ENCODE measurements around the gene PSMB10.
A peak's percentile ranks its signal among the peaks of the same experiment; 100 is the strongest.

Gene PSMB10

DNA sequence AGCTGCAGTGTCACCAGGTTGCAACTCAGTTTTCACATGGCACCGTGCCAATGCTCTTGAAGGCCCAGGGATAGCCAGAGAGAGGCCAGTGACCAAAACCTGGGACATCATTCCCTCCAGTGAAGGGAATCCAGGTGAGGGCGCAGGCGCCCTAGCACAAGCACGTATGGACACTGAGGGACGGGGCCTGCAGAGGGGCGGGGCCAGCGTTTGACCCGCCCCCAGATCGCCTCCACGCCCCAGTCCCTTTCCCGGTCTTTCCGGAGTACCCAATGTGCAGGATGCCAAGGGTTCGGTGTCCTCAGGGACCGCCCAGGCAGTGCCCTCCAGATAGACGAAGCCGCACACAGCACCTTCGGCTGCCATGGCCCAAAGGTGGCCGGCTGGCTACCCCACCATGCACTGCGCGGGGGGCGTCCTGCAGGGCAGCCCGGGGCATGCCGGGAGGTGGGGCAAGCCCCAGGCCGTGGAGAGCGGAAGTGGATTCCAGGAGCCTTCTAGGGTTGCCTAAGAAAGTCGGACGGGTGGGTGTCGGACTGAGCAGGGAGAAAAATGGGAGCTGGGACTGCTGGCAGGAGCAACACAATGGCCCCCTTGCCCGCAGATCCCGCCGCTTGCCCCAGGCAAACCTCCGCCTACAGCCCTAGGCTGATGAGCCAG is 27.1 kb upstream of the PSMB10 start:
- DNase-seq = no peak

DNA sequence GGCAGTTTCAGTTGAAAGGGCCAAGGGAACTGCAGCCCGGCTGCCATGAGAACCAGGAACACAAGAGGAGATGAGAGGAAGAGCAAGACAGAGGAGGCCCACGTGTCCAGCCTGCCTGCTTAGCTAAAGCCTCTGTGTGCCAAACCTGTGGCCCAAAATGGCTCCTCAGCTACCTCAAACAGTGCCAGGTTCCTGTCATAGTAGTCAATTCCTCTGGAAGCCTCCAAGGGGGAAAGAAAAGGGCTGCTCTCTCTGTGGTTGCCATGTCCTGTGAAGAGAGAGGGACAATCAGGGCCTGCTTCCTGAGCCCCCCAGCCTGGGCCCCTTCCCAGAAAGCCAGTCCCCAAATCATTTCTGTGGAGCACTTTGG is 26.6 kb upstream of the PSMB10 start:
- DNase-seq = no peak

DNA sequence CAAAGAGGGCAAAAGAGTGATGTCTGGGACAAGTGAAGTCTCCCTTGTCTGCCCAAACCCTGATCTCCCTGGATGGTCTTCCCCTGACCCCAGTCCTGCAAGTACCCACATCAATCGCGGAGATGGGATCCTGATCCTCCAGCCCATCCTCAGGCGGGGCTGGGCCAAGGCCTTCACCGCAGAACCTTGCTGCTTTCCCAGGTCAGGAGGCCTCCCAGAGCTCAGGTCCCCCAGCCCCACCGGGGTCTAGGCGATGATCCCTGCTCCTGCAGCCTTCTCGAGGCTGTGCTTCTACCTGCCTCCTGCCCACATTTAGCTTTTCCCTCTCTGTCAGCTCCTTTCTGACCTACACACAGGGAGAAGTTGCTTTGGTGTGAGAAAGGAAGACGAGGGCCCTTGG is 25.5 kb upstream of the PSMB10 start:
- no peak for DNase-seq

DNA sequence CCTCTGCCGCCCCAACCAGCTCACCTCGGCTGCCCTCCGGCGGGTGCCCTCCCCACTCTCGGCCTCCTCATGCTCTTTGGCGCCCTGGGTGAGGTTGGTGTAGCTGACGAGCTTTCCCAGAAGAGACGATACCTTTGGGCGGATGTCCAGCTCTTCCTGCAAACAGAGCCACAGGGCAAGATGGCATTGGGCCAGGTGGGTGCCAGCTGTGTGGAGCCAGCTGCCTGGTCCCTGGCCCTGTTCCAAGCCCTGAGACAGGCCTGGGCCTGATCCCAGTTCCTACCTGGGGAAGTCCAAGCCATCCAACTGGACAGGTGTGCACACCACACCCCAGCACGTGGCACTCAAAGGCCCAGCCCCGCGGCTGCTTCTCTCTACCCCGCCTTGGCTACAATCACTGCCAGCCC is 24.9 kb upstream of the PSMB10 start:
- DNase-seq = no peak

DNA sequence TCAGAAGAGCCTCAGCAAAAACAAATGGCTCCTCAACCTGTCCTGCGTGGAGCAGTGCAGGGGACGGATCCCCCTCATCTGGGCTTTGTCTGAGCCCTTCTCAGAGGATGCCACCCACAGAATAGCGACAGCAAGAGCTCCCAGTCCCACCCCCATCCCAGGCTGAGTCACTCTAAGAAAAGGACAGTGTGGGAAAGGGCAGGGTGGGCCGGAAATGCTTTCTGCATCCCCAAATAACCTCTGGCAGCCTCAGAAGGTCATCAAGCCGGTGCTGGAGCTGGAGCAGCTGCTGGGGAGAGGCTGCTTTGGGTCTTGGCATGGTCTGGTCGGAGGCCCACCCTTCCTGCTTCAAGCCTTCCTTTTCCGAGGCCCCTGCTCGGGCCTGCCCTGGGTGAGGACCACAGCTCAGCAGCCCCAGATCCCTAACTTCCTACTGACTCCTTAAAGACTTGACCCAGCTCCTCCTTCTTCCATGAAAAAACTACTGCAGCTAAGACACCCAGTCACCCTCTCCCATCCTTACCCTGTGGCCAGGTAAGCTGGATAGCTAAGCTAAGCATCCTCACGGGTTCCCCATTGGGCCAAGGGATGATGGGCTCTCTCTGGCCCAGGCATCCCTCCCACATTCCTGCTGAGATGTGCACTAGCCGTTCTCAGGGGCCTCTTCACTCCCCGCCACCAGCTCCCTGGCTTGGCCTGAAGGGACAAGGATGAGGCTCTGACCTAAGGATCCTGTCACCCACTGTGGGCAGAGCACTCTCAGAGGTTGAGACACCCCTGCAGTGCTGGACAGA is 23.1 kb upstream of the PSMB10 start:
- no peak for DNase-seq

DNA sequence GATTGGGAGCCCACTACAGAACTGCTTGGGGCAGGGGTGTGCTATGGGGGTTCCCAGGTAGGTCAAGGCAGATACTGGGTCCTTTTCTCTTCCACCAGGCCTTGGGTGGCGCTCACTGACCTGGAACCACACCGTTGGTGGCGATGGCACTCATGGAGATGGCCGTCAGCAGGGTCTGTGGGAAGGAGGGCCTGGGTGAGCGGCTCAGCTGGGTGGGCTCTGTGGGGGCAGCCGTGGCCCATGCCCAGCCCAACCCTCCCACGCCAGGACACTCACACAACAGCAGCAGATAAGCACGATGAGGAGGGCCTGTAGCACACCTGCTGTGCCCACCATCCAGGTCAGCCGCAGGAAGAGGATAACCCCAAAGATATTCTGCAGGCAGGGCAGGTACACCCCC is 21.0 kb upstream of the PSMB10 start:
- DNase-seq = no peak

DNA sequence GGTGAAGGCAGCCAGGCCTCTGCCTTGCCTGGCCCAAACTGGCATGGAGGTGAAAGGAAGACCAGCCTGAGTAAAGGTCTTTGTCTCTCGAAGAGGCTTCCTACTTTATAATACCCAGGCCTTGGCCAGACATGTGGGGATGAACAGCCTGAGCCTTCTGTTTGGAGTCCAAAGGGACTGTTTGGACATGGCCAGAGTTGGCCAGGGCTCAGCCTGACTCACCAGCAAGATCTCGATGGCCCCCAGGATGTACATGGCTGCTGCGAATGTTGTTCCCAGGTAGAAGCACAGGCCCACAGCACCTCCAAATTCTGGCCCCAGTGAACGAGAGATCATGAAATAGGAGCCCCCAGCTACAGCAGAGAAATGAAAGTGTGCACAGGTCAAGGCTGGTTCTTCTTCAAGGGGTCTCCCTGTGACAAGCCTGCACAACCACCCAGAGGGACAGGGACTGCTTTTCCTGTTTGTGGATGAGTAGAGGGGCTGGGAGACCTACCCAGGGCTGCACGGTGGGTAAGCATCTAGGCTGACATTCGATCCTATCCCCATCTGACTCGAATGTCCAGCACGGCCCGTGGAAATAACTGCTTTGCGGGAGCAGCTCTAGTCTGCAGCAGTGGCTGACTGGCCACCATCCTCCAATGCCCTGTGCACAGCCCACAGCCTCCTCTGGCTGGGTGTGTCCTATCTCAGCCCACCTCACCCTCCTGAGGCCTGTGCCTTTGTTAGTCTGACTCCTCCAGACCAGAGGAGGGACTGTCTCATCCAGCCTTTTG is 18.0 kb upstream of the PSMB10 start:
- no peak for DNase-seq

DNA sequence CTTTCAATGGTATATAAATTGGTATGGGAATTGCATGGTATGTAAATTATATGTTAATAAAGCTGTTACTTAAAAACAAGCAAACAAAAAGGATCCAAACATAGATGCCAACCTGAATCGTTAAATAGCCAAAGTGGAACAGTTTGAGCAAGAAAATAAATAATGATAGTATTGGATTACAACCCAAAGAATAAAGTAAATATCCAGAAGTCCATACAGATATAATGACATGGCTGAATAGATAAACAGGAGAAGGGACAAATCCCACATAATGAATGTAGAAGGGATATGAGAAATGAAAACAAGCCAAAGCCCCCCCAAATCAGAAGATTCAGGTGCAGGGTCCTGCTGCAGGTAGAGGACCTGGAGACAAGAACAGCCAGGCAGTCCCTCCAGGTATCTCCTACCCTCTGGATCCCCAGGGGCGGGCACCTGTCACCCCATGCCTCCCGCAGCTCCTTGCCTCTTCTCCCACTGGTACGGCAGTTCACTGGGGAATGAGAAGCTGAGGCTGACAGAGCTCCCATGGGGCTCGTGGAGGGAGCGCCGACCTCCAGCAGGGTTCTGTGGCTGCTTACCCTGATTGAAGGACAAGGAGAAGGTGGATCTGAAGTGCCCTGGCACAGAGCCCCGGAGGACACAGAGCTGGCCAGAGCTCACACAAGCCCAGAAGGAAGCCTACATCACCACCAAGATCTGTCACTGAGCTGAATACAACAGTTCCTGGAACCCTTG is 17.2 kb upstream of the PSMB10 start:
- no peak for DNase-seq

DNA sequence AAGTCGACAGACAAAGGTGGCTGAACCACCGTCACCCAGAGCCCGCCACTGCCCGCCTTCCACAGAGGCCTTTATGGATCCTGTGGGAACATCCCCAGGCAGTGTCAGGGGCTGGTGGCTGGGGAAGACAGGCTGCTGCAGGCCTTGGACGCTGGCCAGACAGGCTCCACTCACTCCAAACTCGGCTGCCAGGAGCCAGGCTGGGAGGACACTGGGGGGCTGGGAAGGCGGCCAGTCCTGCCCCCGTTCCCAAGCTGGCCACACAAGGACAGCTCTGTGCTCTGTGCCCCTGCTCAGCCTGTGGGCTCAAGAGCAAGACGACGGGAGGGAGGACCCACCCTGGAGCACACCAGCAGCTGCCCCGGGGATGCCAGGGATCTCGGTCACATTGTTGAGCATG is 14.8 kb upstream of the PSMB10 start:
- no peak for DNase-seq

DNA sequence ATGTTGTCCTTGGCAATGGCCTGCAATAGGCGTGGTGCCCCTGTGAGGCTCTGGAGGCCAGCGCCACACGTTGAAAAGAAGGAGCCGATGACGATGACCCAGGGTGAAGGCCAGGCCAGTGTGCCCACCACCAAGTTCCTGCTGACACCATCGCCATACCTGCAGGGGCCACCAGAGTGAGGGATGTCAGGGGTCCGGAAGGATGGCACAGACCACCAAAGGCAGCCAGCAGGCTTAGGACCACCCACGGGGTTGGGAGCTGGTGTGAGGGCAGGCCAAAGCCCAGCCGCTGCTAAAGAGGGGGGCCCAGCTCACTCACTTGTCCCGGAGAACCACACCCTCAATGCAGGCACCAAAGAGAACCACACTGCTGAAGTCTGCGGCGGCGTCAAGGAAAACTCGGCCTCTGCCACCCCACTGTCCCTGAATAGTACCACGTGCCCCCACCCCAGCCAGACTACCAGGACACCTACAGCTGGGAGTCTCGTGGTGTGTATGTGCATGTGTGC is 13.7 kb upstream of the PSMB10 start:
- DNase-seq = no peak

DNA sequence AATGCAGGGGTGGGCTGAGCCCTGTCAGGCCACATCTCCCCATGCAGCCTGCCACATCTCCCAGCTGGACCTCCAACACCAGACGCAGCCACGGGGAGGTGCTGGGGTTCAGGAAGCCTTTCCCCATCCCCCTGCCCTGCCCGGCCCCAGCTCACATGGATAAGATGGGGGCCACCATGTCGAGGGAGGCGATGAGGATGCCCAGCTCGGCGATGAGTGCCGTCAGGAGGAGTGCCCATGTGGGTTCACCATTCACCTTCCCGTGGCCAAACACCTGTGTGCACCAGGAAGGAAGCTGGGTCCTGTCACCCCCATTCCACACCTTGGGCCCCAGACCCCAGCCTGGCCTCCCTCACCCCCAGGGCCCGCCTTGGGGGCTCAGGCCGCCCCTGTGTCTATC is 13.0 kb upstream of the PSMB10 start:
- DNase-seq = no peak

DNA sequence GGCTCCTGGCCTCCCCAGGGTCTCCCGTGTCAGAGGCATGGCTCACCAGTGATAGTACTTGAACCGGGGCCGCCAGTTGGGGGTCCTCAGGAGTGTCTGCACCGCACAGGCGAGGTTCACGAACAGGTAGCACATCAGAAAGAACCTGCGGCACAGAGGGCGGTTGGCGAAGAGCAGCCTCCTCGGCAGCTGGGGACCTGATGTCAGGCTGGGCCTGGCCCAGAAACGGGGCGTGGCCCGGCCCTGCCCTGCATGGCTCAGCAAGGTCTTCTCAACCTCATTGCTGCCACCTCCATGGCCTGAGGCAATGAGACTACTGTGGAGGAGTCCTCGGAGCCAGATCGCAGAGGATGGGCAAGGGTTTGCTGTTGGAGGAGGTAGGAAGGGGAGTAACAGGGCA is 11.4 kb upstream of the PSMB10 start:
- no peak for DNase-seq

DNA sequence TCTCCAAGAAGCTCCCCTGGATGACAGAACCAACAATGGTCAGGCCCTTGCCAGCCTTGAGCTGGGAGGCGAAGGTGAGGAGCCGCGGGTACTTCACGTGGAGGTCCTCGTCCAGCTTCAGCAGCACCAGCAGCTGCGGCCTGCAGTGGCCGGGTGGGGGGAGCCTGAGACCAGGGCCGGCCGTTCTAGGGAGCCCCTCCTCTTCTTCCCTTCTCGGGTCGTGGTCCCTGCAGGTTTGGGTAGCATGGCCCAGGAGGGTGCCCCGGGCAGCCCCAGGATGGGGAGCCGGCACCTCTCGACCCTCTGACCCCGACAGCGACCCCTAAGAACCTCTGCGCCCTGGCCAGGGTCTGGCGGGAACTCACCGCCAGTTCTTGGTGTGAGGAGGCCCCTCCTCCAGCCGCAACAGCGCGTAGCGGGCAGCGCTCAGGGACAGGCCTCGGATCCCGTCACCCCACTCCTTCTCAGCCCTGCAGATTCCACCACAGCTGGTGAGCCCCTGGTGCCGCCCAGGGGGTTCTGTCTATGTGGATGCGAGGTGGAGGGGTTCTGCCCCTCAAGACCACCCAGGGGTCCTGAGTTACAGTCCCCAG is 10.4 kb upstream of the PSMB10 start:
- no peak for DNase-seq

DNA sequence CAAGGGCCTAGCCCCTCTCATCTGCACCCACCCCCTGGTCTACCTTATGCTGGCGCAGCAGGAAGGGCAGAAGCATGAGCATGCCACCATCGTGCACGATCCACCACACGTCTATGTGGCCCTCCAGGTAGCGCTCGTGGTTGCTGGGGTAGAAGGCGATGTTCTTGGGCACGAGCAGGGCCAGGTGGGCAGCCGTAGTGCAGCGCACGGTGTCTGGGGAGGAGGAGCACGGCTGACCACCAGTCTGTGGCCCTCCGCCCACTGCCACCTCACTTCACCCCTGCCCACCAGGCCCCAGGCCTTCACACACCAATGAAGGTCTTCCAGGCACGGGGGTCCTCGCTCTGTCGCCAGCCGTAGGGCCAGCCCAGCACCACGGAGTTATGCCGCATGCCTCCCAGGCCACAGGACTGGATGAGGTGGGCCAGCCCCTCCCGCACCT is 9.5 kb upstream of the PSMB10 start:
- no peak for DNase-seq

DNA sequence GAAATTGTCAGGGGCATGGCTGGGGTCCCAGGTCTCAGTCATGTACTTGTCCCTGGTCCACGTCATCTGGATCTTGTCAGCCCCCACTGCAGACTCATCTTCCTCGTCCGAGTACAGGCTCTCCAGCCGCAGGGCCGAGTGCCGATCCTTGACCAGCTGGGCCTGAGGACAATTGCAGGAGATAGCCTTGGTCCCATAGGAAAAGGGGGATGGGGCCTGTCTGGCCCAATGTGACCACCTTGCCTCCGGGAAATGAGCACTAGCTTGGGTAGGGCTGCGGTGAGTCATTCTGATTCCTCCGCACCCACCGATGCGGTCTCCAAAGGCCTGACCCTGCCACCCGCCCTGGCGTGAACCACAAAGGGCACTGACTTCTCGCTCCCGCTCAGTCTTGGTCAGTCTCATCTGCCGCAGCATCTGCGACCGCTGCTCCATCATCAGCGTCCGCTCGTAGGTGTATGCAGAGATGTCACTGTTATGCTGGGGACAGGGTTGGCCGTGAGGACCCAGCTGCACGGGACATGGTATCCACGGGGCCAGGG is 8.8 kb upstream of the PSMB10 start:
- DNase-seq = no peak

DNA sequence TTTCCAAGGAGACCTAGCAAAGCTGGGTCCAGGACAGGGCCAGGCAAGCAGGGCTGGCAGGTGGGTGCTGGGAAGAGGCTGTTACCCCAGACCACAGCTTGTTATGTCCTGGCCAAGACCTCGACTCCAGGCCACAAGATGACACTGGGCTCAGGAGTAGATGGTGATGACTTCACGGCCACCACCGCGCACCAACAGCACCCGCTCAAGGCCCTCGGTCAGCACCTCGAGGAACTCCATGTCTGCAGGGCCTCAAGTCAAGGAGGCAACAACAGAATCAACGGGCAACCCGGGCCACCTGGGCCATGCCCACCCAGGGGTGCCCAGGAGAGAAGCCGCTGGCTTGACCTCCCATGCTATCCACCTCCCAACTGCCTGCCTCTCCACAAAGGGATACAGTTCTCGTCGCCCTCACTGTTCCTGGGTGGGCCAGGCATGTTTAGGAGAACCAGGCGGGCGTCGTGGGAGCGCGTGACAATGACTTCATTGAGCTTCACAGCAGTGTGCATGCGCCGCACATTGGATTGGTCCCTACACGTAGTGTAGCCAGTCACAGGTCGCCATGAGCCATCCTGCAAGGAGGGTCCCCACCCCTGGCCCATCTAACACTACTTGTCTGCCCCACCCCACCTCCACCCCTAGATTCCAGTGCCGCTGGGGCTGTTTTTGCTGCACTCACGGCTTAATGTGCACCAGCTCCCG is 8.2 kb upstream of the PSMB10 start:
- no peak for DNase-seq

DNA sequence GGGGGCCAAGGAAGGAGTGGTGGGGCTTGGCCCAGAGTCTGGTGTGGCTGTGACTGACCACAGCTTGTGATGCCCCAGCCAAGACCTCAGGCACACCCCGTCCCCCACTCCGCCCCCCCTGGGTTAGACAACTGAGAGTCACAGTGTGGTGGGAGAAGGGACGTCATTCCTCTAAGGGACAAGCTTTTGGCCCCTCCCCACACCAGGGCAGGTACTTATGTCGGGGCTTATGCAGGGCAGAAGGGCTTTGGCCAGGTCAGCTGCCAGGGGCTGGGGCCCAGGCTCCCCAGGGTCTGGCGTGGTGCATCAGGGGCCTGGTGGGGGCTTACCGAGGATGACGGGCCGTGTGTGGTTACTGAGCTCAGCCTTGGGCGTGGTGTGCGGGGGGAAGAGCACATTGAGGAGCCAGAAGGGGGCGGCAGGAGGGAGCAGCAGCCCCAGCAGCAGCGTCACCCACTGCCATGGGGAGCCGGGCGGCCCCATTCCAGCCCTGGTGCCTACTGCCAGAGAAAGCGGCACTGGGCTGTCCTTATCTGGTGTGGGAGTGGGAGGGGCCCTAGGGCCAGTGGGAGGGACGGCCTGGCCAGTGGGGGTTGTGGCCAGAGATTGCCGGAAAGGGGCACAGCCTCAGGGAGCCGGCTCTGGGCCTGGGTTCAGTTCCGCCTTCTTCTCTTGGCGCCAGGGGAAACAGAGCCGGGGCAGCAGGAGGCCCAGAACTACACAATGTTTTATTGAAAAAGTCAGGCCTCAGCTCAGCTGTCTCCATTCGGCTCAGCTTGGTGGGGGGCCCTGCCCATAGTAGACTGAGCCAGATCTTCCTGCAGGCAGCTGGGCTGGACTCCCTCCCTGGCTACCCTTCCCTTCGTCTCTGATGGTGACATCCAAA is 7.2 kb upstream of the PSMB10 start, which contains the start of gene LCAT:
TSS of gene LCAT (minus strand) at position 502 of the 886 bp plus-strand sequence. CDS start at position 483, 19 bp downstream.
- no peak for DNase-seq

DNA sequence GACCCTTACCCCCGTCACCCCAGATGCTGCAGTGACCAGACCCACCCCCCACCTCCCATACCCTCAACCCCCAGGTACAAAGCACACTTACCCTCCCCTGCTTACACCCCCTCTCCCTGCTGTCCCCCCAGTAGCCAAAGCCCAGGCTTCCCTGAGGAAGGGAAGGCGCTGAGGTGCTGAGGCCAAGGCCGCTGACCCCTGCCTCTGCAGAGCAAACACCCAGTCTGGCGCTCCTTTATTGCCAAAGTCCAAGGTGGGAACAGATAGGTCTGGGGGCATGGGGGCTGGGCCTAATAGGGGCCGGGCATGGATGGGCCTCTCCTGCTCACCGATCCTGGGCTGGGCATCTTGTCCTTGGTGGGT is 6.6 kb upstream of the PSMB10 start:
- no peak for DNase-seq

DNA sequence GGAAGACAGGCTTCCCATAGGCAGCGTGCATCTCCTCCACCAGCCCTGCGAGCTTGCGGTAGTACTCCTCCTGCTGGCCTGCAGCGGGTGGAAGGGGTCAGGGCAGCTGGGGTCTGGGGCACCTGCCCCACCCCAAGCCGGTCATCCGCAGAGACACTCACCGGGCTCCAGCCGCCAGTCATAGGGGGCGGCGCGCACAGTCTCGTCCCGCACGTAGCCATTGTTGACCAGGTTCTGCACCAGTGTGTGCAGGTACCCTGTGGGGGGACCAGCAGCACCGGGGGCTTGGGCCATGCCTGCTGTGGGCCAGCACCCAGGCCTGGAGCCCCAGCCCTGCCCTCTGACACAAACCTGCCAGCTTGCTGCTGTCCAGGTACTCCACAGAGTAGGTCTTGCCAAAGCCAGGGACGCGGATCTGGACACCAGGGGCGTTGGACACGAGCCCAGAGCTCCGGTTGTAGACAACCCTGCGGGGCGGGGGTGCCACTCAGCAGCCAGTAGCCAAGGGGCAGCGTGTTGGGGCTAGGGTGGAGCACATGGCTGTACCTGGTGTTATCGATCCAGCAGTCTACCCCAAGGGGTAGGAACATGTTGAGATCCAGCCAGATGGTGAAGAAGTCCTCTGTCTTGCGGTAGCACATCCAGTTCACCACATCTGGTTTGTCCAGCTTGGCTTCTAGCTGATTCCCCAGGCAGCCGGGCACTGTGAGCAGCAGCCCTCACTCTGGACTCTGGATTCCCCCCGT is 6.0 kb upstream of the PSMB10 start:
- DNase-seq = no peak

DNA sequence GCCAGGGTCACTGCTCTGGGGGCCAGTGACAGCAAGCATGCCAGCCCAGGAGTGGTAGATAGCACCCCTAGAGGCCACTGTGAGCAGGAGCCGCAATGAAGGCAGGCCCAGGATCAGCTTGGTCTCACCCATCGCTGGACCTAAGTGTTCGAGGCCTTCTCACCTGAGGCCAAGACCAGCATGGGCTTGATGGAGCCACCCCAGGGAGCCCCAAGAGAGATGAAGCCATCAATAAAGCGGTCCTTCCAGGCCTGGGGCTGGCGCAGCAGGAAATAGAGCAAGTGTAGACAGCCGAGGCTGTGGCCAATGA is 5.5 kb upstream of the PSMB10 start:
- DNase-seq = peak; percentile 45

Measured in CD4-positive, alpha-beta T cell treated with Interleukin-10 for 1 hour (primary cell).